IPS DF 19.7 (cell line): ENCODE data around the gene SHLD1.

ENCODE experiments used
- DNase-seq: peaks from one replicate; pipeline ENCODE4 v3.0.0-alpha.2; 2013; ENCODE audit warnings: low read depth, low spot score

Gene SHLD1

GRCh38 chr20:5888041-5888440 lies 137.8 kb downstream of the SHLD1 start:
- DNase-seq, result no peak

GRCh38 chr20:5890773-5891441 lies 140.7 kb downstream of the SHLD1 start:
- no peak for DNase-seq

GRCh38 chr20:5893052-5893451 lies 142.9 kb downstream of the SHLD1 start:
- DNase-seq, result no peak

DNA sequence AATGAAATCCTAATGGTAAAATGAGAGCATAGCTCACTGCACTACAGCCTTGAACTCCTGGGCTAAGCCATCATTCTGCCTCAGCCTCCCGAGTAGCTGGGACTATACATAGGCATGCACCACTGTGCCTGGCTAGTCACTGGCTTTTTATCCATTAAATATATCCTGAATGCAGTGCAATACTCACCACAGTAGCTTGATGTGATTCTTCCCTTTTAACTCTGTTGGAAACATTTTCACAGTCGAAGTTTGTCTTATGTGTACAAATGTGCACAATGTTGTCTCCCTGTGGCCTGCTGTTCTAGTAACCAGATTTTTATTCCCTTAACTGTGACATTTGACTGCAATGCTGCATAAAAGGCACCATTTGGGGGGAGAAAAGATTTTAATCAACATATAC lies 143.4 kb downstream of the SHLD1 start:
- no peak for DNase-seq

DNA sequence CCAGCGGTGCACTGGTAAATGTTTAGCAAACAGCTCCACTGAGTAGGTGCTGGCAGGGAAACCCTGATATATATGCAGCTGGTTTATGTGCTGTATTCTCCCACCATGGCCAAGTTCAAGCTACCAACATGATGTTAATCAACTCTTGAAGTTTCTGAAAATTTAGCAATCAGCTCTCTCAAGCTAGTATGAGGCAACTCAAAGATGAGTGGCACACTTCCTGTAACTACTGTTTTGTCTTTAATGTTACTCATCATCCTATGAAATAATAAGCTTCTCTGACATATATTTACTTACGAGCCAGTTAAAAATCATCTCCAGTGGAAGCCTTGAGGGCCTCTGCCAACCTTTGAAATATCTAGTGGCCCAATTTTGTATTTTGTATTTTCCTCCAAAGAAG lies 145.4 kb downstream of the SHLD1 start:
- no peak for DNase-seq

DNA sequence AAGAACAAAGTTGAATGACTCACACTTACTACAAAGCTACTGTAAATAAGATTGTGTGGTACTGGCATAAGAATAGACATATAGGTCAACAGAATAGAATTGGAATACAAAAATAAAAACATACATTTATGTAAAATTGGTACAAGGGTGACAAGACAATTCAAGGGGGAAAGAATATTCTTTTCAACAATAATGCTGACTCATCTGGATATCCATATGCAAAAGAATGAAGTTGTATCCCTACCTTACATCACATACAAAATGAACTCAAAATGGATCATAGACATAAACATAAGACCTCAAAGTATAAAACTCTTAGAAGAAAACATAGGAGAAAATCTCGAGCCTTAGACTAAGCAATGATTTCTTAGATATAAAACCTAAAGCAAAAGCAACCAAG lies 149.2 kb downstream of the SHLD1 start:
- DNase-seq, result no peak

GRCh38 chr20:5900908-5901307 lies 150.7 kb downstream of the SHLD1 start:
- no peak for DNase-seq

- DNase-seq, result no peak
These were observed 158.8 kb downstream of the SHLD1 start for GRCh38 chr20:5908981-5909380.

DNA sequence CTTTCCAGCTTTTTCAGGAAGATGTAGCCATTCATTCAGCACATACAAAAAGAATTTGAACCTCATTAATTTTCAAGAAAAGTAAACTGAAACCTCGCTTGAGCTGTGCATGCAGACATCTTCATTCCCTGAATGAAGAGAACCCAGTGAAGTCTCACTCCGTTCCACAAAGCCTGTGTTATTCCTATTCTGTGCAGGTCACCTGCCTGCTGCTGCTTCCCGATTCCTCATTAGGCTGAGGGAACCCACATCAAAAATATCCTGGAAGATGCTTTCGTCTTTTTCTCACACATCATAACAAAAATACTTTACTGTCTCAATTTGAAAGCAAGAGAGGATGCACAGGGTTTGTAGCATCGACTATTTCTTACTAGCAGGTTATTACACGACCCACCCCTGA lies 160.0 kb downstream of the SHLD1 start:
- no peak for DNase-seq

- DNase-seq, result no peak
These were observed 163.0 kb downstream of the SHLD1 start for GRCh38 chr20:5913166-5913565.
